ENCODE data around the gene FTCDNL1.

DNA sequence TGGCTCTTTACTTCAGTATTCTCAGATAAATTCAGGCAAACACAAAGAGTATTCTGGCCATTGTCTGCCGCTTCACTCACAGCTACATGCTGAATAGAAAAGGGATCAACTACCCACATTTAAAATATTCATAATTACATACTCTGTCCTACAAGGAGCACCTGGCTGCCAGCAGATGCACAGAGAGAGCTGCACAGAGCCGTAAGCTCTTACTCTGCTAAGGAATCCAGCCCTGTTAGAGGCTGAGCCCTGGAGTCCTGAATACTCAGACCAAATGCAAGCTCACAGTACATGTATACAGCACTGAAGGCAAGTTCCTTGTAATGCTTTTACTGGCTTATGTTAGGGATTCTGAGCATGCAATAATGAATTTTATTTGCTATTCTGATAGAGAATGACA, 80.3 kb downstream of the FTCDNL1 start:
- TF ChIP-seq, protein P1, sequence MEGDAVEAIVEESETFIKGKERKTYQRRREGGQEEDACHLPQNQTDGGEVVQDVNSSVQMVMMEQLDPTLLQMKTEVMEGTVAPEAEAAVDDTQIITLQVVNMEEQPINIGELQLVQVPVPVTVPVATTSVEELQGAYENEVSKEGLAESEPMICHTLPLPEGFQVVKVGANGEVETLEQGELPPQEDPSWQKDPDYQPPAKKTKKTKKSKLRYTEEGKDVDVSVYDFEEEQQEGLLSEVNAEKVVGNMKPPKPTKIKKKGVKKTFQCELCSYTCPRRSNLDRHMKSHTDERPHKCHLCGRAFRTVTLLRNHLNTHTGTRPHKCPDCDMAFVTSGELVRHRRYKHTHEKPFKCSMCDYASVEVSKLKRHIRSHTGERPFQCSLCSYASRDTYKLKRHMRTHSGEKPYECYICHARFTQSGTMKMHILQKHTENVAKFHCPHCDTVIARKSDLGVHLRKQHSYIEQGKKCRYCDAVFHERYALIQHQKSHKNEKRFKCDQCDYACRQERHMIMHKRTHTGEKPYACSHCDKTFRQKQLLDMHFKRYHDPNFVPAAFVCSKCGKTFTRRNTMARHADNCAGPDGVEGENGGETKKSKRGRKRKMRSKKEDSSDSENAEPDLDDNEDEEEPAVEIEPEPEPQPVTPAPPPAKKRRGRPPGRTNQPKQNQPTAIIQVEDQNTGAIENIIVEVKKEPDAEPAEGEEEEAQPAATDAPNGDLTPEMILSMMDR (IDR thresholded peaks at IDR 0.05; ENCODE audit: low read length), result no peak
- TF ChIP-seq EZH2 (optimal IDR thresholded peaks at IDR 0.05; ENCODE audit: low read depth, low read length), result no peak
